Fibroblast of villous mesenchyme (primary cell): Measurements from ENCODE around the gene SLC2A9. TPM values are rescaled to one million over a fixed set of nuclear protein-coding genes. Genes with fewer than 3 reads are reported as not detected.

Experiments
- DNase-seq: peaks from one replicate; pipeline ENCODE4 v3.0.0-alpha.2; 2010; ENCODE audit warnings: low read depth
- H3K4me3 ChIP-seq: 2 replicates; pipeline ENCODE4 v1.5.1; 2011; ENCODE audit warnings: low read depth, mild to moderate bottlenecking, low read length
- CTCF ChIP-seq: IDR thresholded peaks from 2 replicates; pipeline ENCODE4 v1.5.1; 2012; ENCODE audit warnings: low read depth, mild to moderate bottlenecking, low read length; ENCODE audit not compliant: insufficient read depth
- total RNA-seq: library from RNA; depleted of rRNA; stranded (reverse); fragments of >200 nt; gene quantifications from 2 replicates; pipeline ENCODE4 v1.2.3, GENCODE V29; 2012

Gene SLC2A9
- total RNA-seq, 1 donor, result 0.43 TPM

GRCh38 chr4:10003666-10004065 lies 17.6 kb downstream of the SLC2A9 start:
- no peak overlapping the region for H3K4me3 ChIP-seq
- TF ChIP-seq CTCF, result no peak
- no peak for DNase-seq

DNA sequence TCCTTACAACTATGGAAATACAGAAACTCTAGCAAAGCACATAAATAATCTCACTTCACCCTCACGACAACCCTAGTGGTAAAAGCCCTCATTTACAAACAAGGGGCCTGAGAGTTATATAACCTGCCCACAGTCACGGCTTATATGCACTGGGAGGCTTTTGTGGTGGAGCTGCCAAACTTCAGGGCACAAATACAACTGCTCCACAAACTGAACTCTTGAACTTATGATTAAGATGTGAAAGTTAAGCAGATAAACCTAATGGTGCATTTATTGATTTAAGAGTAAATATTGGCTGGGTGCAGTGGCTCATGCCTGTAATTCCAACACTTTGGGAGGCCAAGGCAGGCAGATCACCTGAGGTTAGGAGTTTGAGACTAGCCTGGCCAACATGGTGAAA lies 19.0 kb downstream of the SLC2A9 start:
- H3K4me3 ChIP-seq, result no peak overlapping the region
- TF ChIP-seq CTCF, result no peak

DNA sequence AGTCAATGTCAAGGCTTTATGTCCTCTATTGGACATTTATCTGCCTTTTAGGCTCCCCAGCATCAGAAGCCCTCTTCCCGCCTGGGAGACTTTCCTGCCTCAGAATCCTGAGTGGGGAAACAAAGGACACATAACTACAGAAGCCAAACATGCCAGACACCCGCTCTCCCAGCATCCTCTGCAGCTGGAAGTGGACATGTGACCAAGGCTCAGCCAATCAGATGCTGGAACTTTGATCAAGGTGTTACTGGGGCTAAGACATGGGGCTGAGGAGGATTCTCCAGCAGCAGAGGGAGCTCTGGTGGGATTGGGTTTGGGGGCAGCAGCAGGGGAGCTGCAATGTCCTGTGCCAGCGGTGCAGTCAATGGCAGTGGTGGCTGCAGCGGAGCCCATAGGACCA lies 19.5 kb downstream of the SLC2A9 start:
- no peak overlapping the region for H3K4me3 ChIP-seq

More for the DNA sequence above, 19.0 kb downstream of the SLC2A9 start:
- DNase-seq, result no peak

GRCh38 chr4:9999956-10000561 lies 21.2 kb downstream of the SLC2A9 start:
- no peak for DNase-seq
- no peak for TF ChIP-seq CTCF
- H3K4me3 ChIP-seq, result no peak overlapping the region

More for the DNA sequence above, 19.5 kb downstream of the SLC2A9 start:
- no peak for DNase-seq
- TF ChIP-seq CTCF, result no peak

- no peak for TF ChIP-seq CTCF
- H3K4me3 ChIP-seq, result no peak overlapping the region
- no peak for DNase-seq
Observed at GRCh38 chr4:9997886-9998285, 23.4 kb downstream of the SLC2A9 start.

DNA sequence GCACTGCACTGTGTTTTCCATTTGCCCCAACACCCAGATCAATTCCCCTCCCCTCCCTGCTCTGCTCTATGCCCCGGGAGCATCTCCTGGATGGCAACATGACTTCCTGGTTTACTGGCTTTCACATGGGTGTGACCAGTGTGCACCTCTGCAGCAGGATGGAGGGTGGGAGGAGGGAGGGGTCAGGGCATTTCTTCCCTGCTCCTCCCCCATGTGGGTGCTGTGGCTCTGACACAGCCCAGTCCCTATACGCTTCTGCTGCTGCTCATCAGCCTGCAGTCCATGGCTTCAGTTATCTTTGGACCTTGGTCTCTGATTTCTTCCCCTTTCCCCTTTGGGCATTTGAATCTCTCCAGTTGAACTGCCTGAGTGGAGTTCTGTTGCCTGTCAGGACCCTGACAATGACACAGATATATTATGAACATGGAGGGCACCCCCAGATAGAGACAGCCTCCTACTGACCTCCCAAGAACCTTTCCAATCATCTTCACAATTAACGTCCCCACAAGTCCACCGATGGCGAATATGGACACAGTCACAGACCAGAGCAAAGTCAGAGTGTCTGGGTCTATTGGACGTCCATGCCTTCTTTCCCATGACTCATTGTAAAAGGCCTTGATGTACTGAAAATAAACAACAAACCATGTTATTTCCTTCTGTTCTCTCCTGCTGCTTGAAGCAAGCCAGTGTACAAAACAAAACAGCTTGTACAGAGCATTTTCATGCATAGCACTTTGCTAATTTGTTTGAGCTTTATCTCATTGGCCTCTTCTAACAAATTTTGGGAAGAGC lies 24.8 kb downstream of the SLC2A9 start:
- DNase-seq, result peak; percentile 7
- no peak overlapping the region for H3K4me3 ChIP-seq
- no peak for TF ChIP-seq CTCF
